GM21786 (cell line): ENCODE results near the gene PARP15.

ENCODE experiments used
- ATAC-seq: cut with Tn5 transposase; IDR thresholded peaks from one replicate; pipeline ENCODE4 v1.9.1; 2021; ENCODE audit not compliant: unreplicated experiment

Gene PARP15

GRCh38 chr3:122568755-122569154 is 8.7 kb upstream of the PARP15 start:
- ATAC-seq: no peak

GRCh38 chr3:122572940-122573412 is 4.5 kb upstream of the PARP15 start:
- ATAC-seq: peak; percentile 28

- ATAC-seq: peak; percentile 84
Measured at GRCh38 chr3:122576174-122576940, 1.1 kb upstream of the PARP15 start.

- ATAC-seq: no peak
Measured at GRCh38 chr3:122578069-122578740, 755 bp downstream of the PARP15 start.

- no peak for ATAC-seq
Measured at GRCh38 chr3:122580470-122580869, 3.0 kb downstream of the PARP15 start.

GRCh38 chr3:122581622-122582021 is 4.2 kb downstream of the PARP15 start:
- no peak for ATAC-seq

- ATAC-seq: no peak
Measured at GRCh38 chr3:122582390-122582789, 4.9 kb downstream of the PARP15 start.

GRCh38 chr3:122586098-122586497 is 8.6 kb downstream of the PARP15 start:
- ATAC-seq: no peak

- ATAC-seq: no peak
Measured at GRCh38 chr3:122586773-122587485, 9.5 kb downstream of the PARP15 start.

GRCh38 chr3:122587572-122587971 is 10.1 kb downstream of the PARP15 start:
- no peak for ATAC-seq

- peak; percentile 70 for ATAC-seq
Measured at GRCh38 chr3:122589297-122589696, 11.8 kb downstream of the PARP15 start.

GRCh38 chr3:122590610-122591009 is 13.2 kb downstream of the PARP15 start:
- no peak for ATAC-seq

- no peak for ATAC-seq
Measured at GRCh38 chr3:122594025-122594424, 16.6 kb downstream of the PARP15 start.

- ATAC-seq: no peak
Measured at GRCh38 chr3:122598151-122598550, 20.7 kb downstream of the PARP15 start.

GRCh38 chr3:122598556-122598955 is 21.1 kb downstream of the PARP15 start:
- no peak for ATAC-seq

GRCh38 chr3:122602011-122602710 is 24.7 kb downstream of the PARP15 start:
- ATAC-seq: no peak

GRCh38 chr3:122603056-122603455 is 25.6 kb downstream of the PARP15 start:
- no peak for ATAC-seq

- ATAC-seq: no peak
Measured at GRCh38 chr3:122606330-122606729, 28.9 kb downstream of the PARP15 start.

- no peak for ATAC-seq
Measured at GRCh38 chr3:122608916-122609315, 31.5 kb downstream of the PARP15 start.

- ATAC-seq: peak; percentile 94
Measured at GRCh38 chr3:122609798-122610559, 32.5 kb downstream of the PARP15 start.
